HG02763 (cell line): ENCODE results near the gene CDHR5.

ENCODE experiments used
- ATAC-seq: cut with Tn5 transposase; IDR thresholded peaks from one replicate; pipeline ENCODE4 v1.9.1; 2021; ENCODE audit warnings: mild to moderate bottlenecking, moderate library complexity; ENCODE audit not compliant: unreplicated experiment

The CDHR5 gene

DNA sequence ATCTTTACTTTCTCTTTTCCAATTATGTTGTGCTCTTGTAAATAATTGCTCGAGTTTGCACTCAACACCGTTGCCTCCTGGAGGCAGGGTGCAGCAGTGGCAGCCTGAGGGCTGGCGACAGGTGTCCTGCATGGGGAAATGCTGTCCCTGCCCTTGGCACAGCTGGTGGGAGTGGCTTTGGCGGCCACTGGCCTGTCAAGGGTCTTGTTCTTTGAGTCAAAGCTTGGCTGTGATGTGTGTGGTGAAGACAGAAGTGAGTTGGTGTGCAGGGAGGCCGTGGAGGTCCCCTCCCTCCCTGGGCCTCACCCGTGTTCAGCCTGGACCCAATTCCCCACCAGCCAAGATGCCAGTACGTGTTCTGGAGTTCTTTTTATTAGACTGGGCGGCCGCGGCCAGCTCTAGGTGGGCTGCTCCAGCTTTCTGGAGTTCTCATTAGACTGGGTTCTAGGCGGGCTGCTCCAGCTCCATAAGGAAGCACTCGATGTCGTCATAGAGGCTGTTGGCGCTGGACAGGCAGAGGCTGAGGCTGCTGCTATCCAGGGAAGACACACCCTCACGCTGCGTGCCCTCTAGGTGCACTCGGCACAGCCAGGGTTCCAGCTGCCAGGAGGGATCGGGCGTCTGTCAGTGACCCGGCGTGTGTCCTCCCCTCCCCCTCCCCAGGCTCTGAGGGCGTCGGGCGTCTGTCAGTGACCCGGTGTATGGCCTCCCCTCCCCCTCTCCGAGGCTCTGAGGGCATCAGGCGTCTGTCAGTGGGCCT lies 12.4 kb downstream of the CDHR5 start:
- ATAC-seq, result no peak

DNA sequence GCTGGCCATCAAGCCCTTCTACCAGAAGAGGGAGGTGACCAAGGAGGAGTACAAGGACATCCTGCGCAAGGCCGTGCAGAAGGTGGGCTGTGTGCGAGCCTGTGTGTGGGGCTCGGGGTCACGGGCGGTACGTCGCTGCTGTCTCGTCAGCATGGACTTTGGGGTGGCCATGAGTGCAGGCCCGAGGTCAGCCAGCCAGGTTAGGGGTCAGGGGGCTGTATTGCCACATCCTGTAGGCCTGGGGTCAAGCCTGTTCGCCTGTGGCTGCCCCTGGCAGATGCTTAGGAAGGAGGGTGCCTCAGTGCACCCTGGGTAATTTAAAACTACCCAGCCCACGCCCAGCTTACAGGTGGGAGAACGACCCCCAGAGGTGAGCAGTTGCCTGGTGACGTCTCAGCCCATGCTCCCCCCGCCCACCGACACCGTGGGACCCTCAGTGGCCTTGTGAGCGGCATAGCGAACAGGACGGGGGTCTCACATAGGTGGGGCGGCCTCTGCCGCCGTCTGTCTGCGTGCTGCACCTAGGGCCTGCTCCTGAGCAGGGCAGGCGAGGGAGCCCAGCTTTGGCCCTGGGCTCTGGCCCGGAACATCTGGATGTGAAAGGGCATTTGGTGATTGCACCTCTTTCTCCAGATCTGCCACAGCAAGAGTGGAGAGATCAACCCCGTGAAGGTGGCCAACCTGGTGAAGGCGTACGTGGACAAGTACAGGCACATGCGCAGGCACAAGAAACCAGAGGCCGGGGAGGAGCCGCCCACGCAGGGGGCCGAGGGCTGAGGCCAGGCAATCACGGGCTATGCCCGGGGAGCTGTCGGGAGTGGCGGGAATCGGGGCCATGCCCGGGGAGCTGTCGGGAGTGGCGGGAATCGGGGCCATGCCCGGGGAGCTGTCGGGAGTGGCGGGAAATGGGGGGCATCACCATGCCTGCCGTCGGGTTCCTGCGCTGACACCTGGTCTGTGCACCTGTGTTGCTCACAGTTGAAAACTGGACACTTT lies 13.5 kb downstream of the CDHR5 start:
- no peak for ATAC-seq

DNA sequence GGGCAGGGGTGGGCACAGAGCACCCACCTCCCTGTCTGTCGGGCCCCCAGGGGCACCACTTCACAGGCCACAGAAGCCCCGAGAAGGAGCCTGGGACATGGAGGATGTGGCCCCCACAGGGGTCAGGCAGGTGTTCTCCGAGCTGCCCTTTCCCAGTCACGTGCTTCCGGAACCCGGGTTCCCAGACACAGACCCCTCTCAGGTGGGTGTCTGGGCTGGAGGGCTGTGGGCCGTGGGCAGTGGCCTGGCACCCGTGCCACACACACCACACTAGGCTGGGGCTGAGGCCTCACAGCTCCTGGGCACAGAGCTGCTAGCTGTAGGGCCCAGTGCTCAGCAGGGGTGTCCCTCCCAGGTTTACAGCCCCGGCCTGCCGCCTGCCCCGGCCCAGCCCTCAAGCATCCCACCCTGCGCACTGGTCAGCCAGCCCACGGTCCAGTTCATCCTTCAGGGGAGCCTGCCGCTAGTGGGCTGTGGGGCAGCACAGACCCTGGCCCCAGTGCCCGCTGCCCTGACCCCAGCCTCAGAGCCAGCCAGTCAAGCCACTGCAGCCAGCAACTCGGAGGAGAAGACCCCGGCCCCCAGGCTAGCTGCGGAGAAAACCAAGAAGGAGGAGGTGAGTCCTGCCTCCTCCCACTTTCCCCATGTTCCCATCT lies 14.5 kb downstream of the CDHR5 start:
- no peak for ATAC-seq

DNA sequence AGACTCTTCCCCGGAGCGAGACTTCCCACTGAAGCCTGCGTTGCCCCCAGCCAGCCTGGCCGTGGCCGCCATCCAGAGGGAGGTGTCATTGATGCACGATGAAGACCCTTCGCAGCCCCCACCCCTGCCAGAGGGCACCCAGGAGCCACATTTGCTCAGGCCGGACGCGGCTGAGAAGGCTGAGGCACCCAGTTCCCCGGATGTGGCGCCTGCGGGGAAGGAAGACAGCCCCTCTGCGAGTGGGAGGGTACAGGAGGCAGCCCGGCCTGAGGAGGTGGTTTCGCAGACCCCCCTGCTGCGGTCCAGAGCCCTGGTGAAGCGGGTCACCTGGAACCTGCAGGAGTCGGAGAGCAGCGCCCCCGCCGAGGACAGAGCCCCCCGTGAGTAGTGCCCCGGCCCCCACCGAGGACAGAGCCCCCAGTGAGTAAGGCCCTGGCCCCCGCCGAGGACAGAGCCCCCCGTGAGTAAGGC lies 15.4 kb downstream of the CDHR5 start:
- no peak for ATAC-seq

DNA sequence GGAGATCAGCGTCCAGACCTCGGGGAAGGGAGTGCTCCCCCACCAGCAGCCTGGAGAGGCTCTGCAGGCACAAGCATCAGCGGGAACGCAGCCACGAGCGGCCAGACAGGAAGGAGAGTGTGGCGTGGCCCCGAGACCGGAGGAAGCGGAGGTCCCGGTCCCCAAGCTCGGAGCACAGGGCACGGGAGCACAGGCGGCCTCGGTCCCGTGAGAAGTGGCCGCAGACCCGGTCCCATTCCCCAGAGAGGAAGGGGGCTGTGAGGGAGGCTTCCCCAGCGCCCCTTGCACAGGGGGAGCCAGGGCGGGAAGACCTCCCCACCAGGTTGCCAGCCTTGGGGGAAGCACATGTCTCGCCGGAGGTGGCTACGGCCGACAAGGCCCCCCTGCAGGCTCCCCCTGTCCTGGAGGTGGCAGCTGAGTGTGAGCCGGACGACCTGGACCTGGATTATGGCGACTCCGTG lies 15.9 kb downstream of the CDHR5 start:
- ATAC-seq, result no peak

DNA sequence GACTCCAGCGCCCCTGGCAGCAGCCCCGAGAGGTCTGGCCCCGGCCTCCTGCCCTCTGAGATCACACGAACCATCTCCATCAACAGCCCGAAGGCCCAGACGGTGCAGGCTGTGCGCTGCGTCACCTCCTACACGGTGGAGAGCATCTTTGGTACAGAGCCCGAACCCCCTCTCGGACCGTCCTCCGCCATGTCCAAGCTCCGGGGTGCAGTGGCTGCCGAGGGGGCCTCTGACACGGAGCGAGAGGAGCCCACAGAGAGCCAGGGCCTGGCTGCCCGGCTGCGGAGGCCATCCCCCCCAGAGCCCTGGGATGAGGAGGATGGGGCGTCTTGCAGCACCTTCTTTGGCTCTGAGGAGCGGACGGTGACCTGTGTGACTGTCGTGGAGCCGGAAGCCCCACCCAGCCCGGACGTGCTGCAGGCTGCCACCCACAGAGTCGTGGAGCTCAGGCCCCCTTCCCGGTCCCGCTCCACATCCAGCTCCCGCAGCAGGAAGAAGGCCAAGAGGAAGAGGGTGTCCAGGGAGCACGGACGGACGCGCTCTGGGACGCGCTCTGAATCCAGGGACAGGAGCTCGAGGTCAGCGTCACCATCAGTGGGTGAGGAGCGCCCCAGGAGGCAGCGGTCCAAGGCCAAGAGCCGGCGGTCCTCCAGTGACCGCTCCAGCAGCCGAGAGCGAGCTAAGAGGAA lies 16.6 kb downstream of the CDHR5 start:
- no peak for ATAC-seq

DNA sequence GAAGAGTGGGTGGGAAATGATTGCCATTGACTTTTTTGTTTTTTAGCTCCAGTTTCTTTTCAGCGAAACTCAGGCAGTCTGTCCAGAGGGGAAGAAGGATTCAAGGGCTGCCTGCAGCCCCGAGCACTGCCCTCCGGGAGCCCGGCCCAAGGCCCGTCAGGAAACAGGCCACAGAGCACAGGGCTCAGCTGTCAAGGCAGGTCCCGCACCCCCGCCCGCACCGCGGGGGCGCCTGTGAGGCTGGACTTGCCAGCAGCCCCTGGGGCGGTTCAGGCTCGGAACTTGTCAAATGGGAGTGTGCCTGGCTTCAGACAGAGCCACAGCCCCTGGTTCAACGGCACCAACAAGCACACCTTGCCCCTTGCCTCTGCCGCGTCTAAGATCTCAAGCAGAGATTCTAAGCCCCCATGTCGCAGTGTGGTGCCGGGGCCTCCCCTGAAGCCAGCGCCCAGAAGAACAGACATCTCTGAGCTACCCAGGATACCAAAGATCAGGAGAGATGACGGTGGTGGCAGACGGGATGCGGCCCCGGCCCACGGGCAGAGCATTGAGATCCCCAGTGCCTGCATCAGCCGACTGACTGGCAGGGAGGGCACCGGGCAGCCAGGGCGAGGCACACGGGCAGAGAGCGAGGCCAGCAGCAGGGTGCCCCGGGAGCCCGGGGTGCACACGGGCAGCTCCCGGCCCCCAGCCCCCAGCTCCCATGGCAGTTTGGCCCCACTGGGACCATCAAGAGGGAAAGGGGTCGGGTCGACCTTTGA lies 17.6 kb downstream of the CDHR5 start:
- ATAC-seq, result no peak

DNA sequence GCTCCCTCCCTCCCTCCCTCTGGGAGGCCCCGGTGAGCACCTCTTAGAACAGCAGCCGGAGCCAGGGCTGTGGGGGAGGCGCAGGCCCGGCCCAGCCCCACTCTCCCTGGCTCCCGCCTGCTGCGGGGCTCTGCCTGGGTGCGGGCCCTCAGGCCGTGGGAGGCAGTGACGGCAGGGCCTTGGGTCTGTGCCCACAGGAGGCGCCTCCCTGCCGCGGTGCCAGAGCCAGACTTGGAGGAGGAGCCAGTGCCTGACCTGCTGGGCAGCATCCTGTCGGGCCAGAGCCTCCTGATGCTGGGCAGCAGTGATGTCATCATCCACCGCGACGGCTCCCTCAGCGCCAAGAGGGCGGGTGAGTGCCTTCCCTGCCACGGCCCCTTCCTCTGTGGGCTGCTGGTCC lies 18.5 kb downstream of the CDHR5 start:
- ATAC-seq, result no peak

DNA sequence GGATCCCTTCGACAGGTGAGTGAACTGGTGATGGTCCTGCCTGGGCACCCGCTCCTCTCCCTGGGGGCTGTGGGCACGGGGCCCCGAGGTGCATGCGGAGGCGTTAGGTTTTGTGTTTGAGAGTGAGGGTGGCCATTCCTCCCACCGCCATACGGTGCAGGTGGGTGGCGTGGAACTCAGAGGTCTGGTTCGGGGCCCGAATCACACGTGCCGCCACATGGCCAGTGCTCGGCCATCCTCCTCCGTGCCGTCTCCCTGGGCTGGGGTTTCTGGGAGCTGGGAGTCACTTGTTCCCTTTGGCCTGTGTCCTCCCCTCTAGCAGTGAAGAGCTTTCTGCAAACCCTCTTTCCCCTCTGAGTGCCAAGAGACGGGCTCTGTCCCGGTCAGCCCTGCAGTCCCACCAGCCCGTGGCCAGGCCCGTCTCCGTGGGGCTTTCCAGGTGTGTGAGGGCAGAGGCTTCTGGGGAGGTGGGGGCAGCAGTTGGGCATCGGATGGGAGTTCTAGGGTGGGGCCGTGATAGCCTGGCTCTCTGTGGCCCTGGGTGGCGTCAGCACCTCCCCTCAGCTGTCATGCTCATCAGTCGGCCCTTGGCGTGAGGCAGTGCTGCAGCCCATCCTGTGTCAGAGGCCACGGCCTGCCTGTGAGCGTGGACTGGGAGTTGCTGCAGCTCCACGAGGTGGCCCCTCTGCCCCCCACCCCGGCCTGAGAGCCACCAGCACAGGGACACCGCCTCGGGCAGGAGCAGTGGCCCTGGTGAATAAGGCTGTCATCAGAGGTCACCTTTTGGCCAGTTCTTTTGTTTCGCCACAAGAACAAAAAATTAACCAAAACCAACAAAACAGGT lies 19.2 kb downstream of the CDHR5 start:
- ATAC-seq, result no peak

DNA sequence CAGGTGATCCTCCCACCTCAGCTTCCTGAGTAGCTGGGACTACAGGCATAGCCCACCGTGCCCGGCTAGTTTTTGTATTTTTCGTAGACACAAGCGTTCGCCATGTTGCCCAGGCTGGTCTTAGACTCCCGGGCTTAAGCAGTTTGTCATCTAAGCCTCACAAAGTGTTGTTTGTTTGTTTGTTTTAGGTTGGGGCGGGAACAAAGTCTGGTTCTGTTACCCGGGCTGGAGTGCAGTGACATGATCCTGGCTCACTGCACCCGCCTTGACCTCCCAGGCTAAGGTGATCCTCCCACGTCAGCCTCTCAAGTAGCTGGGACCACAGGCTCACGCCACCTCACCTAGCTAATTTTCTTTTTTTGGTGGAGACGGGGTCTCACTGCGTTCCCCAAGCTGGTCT lies 21.6 kb downstream of the CDHR5 start:
- ATAC-seq, result no peak

DNA sequence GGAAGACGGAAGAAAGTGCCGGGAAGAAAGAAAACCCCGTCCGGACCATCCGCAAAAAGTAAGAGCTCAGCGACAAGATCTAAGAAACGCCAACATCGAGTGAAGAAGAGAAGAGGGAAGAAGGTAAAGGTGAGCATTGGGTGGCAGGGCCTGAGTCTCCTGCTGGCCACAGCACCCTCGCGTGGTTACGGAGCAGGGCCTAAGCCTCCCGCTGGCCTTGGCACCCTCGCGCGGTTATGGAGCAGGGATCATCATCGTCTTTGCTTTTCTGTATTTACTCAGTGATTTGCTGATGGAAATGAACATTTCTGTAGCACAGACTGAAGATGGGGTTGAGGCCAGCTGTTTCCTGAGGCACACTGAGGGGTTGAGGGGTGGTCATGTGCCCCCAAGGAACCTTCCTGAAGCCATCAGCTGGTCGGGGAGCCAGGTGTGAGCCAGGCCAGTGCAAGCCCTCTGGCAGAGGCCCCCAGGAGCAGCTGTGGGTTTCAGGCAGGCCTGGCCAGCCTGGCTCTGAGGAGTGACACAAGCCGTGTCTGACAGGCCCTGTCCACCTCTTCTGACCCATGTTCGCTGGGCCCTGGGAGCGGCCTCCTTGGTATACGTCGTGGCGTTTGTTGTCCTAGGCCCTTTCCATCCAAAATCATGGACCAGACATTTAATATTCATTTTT lies 23.0 kb downstream of the CDHR5 start:
- no peak for ATAC-seq

DNA sequence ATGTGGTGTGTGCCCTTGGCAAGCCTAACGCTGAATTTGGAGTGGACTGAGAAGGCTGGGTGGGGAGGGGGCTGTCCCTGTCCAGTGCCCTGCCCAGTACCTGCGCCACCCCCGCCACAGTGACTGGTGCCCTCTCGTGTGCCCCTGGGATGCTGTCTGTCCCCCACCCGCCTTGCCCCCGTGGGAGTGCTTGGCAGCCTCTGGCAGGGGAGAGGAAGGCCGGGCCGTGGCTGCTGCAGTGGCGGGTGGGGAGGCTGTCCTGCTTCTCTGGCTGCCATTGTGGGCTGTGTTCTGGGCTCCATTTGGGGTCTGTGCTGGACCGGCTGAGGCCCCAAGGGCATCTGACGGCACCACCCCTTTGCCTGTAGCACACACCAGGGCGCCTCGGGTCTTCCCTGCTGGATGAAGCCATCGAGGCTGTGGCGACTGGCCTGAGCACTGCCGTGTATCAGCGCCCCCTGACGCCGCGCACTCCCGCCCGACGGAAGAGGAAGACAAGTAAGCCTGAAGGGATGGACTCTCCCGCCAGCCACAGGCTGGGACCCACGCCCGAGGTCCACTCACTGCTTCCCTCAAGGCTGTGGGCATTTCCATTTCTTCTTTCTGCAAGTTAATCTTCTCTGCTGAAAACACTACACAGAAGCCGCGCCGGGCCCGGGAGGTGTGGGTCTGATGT lies 26.6 kb downstream of the CDHR5 start:
- no peak for ATAC-seq

DNA sequence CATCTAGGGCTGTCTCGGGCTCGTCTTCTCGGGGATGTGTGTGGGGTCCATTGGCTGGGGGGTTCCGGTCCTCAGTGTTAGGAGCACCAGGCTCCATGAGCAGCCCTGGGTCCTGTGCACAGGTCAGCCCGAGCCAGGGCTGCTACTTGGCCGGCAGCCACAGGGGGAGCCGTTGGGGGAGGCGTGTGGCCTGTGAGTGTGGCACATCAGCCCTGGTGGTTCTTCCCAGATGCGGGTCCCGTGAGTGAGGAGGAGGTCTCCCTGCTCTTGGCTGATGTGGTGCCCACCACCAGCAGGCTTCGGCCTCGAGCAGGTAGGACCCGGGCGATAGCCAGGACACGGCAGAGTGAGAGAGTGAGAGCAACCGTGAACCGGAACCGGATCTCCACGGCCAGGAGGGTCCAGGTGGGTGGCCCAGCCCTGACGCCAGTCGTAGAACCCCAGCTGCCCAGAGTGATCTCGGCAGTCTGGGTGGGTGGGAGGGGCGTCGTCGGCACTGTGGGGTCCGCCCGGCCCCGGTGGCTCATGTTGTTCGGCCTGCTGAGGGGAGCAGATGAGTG lies 27.5 kb downstream of the CDHR5 start:
- no peak for ATAC-seq

DNA sequence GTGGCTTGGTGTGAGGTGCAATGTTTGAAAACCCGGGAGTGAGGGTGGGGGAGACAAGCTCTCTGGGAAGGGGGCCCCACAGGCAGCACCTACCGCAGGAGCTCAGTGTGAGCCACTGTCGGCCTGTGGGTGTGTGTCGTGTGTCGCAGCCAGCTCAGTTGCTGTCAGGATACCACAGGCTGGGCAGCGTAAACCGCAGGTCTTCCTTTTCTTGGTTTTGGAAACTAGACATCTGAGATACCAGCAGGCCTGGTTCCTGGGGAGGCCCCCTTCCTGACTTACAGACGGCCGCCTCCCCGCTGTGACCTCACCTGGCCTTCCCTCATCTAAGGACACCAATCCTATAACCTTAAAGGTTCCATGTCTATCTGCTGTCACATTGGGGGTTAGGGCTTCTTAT lies 28.4 kb downstream of the CDHR5 start:
- no peak for ATAC-seq

DNA sequence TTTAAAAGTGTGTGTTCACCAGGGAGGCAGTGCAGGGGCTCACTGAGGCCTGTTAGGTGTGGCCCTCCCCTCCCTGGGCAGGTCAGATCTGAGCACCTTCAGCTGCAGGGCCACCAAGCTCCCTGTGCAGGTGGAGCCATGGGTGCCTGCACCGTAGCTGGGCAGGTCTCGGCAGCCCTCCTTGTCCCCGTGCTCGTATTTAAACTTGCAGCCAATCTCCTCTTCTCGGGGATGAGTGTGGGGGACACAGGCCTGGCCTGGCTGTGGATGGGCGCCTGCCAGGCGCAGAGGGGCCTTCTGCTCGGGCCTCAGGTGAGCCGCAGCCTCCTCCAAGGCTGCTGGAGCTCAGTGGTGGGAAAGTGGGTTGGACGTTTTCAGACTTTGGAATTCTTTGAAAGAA lies 29.4 kb downstream of the CDHR5 start:
- ATAC-seq, result no peak

DNA sequence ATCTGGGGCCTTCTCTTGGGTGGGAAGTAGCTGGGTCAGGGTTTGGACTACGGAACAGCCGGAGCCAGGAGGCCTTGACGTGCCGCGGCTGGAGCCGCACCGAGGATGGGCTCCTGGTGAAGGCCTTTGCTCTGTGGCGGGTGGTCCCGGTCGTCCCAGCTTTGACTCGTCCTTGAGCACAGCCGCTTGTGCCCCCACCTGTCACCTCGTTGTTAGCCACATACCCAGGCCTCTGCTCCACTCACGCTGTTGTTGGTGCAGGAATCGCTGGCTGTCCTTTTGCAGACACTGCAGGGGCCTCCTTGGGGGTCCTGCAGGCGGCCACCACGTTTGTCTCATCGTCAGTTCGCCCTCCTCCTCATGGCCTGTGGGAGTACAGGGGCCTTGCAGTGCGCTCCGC lies 31.4 kb downstream of the CDHR5 start:
- no peak for ATAC-seq

DNA sequence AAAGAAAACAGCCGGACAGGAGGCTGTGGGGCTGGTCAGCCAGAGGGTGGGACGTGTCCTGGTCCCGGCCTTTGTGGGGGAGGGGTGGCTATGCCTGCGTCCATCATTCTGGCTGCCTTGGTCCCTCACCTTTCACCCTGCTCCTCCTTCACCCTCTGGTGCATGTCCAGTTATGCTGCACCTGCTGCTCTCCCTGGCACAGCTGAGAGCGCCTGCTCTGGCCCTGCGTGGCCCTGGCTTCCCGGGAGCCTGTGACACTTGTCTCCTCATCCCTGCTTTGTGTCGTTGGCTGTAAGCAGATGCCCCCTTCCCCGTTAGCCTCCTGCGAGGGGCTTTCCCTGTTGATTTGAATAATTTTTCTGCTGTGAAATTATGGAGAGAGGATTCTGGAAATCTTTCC lies 31.8 kb downstream of the CDHR5 start:
- no peak for ATAC-seq

DNA sequence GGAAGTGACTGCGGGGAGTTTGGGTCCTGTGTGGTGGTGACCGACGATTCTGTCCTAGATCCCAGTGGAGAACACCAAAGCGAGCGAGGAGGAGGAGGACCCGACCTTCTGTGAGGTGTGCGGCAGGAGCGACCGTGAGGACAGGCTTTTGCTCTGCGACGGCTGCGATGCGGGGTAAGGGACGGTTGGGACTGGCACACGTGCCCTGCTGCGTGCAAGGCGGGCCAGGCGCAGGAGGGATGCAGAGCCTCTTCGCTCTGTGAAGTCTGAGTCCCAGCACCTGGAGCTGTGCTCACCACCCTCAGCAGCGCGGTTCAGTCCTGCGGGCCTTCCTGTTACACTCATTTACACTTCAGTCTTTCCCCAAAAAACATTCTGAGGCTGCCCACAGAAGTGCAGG lies 32.3 kb downstream of the CDHR5 start:
- ATAC-seq, result no peak
